Tibial nerve (tissue), 3 donors: Measurements from ENCODE around the gene DMAP1.

Experiments used
- POLR2A ChIP-seq, 2 donors: fragments of 450-650 bp; IDR thresholded peaks; one replicate each; pipeline ENCODE4 v1.6.1; 2017; ENCODE audit warnings: antibody characterized with exemption in 2 of 2, mild to moderate bottlenecking in 2 of 2, moderate library complexity in 2 of 2
- TF ChIP-seq, protein P1 (sequence below), 5 experiments: fragments of 200-600 bp in 3 of 5; fragments of 450-650 bp in 2 of 5; sonication (generic) in 3 of 5; IDR thresholded peaks; one replicate each; pipeline ENCODE4 v1.5.1; 2016 to 2019; ENCODE audit warnings: antibody characterized with exemption in 5 of 5, mild to moderate bottlenecking in 3 of 5, moderate library complexity in 2 of 5

GRCh38 chr1:44235808-44236207 is 22.5 kb downstream of the DMAP1 start:
- TF ChIP-seq POLR2A (IDR thresholded peaks at IDR 0.05): no peak
- TF ChIP-seq, protein P1, sequence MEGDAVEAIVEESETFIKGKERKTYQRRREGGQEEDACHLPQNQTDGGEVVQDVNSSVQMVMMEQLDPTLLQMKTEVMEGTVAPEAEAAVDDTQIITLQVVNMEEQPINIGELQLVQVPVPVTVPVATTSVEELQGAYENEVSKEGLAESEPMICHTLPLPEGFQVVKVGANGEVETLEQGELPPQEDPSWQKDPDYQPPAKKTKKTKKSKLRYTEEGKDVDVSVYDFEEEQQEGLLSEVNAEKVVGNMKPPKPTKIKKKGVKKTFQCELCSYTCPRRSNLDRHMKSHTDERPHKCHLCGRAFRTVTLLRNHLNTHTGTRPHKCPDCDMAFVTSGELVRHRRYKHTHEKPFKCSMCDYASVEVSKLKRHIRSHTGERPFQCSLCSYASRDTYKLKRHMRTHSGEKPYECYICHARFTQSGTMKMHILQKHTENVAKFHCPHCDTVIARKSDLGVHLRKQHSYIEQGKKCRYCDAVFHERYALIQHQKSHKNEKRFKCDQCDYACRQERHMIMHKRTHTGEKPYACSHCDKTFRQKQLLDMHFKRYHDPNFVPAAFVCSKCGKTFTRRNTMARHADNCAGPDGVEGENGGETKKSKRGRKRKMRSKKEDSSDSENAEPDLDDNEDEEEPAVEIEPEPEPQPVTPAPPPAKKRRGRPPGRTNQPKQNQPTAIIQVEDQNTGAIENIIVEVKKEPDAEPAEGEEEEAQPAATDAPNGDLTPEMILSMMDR (IDR thresholded peaks at IDR 0.05): no peak
